ENCODE results near the gene ANAPC2.

Gene ANAPC2

DNA sequence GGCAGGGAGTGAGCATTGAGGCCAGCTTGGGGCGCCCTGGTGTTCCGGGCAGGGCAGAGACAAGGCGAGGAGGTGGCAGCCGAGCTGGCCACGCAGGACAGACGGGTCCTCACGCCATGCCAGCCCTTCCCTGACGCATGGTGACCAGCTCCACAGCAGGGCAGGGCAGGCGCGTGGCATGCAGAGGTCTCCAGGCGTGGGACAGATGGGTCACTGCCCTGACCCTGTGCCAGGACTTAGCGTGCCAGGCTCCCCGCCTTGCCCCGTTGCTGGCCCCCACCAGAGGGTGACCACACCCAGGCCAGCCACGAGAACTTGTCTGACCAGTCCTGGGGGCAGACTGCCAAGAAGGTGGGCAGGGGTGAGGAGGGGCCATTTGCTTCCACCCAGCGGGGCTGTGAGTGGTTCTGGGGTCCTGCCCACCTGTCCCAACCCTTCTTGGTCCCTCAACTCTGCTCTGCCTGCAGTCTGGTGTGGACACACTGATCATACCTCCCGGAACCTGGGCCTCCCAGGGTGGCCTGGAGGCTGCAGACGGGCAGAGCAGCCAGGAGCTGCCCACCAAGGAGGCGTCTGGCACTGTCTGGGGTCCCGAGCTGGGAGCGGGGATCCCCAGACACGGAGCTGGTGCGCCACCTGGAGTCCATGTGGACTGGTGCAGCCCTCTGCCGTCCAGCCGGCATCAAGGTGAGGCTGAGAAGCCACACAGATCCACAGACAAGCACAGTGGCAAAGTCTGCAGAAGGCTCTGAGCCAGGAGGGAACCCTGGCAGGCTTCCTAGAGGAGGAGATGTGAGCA is 38.9 kb upstream of the ANAPC2 start, which contains the start of gene RNF224:
Gene RNF224, plus strand, starts transcription at position 449 of the 799 bp plus-strand sequence. CDS start 834 bp downstream, outside the sequence.
- peak; percentile 60 for DNase-seq

DNA sequence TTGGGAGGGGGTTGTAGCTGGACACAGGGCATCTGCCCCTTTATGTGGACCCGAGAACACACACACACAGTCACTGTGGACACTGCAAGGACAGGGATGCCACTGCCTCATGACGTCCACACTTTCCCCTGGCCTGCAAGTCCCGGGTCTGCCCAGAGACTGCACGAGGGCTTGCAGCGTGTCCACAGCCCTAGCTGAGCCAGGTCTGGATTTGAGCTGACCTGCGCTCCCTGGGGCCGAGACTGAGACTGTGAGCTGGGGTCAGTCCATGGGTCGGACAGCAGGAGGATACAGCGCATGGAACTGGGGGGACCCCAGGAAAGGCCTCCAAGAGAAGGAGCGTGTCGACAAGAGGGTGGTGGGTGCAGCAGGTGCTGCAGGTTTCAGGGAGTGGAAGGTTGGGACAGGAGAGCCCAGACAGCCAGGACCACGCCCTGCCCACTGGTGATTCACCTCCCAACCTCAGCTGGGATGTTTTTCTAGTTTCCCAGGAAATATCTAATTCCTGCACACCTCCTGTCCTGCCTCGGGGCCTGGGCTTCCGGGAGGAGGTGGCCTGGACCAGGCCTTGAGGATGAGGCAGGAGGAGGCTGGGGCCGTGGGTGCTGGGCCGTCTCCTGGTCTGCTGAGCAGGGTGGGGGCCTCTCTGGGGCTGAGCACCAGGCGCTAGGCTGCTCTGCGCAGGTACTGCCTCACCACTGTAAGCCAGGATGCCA is 38.1 kb upstream of the ANAPC2 start:
- no peak for DNase-seq

DNA sequence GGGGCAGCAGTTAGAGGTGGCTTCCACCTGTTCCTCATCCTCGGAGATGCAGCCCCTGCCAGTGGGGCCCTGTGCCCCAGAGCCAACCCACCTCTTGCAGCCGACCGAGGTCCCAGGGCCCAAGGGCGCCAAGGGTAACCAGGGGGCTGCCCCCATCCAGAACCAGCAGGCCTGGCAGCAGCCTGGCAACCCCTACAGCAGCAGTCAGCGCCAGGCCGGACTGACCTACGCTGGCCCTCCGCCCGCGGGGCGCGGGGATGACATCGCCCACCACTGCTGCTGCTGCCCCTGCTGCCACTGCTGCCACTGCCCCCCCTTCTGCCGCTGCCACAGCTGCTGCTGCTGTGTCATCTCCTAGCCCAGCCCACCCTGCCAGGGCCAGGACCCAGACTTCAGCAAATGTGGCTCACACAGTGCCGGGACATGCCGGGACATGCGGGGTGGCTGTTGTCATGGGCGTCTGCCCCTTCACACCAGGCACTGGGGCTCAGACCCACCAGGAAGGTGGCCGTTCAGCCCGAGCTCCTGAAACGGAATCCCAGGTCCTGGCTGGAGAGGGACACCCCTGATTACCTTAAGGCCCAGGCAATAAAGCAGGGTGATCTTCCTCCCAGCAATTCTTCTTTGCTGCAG is 37.5 kb upstream of the ANAPC2 start:
- no peak for DNase-seq

DNA sequence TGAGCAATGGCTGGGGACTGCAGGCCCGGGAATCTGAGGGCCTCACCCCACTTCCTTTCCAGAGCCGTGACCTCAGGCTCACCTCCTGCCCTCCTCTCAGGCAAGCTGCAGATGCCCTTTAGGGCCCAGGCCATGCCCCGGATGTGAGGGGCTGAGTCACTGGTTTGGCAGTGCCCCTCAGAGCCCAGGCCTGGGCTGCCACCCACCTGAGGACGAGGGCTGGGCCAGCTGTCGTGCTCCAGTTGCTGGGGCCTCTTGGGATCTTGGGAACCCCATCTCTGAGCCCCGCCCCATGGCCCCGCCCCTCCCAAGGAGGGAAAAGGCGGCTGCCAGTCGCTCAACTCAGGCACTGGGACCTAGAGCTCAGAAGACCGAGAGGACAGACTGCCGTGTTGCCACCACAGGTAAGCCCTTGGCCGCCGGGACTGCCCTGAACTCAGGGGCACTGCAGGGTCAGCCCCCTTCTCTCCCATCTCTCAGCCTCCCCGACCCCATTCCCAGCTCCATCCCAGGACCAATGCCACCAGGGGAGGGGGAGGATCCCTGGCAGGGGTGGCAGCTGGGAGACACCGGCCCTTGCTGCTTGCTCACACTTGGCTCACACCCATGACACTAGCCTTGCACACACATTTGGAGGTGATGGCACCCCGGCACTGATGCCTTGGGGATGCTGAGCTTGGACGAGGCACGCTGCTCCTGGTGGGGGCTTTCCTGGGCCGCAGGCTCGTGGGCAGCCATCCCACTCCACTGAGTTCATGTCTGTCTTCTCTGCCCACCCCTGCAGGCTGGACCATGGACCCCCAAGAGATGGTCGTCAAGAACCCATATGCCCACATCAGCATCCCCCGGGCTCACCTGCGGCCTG is 36.7 kb upstream of the ANAPC2 start, which contains the start of gene CYSRT1:
Gene CYSRT1, plus strand, starts transcription at position 345 of the 865 bp plus-strand sequence. Its CDS starts 448 bp downstream, at position 793.
- no peak for DNase-seq

DNA sequence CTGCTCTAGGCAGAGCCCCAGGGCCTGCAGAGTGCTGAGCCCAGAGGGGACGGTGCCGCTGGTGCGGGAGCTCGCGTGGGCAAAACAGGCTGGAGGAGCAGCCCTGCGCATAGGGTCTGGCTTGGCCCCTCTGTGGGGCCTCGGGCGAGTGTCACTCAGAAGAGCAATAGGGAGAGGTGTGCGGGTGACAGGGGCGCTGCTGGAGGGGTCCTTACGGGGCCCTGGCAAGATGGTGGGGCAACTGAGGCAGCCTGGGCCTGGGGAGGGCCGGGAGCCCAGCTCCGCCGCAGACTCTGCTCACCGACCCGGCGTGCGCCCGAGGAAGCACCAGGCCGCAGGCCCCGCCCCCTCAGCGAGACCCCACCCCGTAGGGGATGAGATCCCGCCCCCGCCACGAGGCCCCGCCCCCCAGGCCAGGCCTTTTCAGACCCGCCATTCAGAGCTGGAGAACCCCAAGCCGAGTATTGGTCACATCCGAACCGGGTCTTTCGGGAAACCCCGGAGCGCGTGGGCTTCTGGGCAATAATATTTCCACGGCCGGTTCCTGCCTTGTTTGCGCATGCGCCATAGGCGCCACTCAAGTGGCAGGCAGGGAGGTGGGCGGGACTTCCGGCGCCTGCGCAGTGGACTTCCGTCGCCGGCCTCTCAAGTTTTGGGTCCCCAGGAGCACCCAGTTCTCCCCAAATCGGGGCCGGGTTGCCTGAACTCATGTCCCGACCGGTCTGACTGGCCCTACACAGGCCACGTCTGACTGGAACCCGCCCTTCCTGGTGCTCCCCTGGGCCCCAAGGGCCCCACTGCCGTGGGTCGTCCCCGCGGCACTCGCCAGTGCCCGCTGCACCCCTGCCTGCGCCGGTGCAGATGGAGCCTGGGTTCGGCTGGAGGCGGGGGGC is 35.0 kb upstream of the ANAPC2 start:
- DNase-seq: peak; percentile 98

- no peak for DNase-seq
Observed at GRCh38 chr9:137222190-137223077, 34.1 kb upstream of the ANAPC2 start, which contains the start of gene RNF208. Gene RNF208 (minus strand): TSS chr9:137222240. CDS start chr9:137221212, 1,028 bp downstream.

DNA sequence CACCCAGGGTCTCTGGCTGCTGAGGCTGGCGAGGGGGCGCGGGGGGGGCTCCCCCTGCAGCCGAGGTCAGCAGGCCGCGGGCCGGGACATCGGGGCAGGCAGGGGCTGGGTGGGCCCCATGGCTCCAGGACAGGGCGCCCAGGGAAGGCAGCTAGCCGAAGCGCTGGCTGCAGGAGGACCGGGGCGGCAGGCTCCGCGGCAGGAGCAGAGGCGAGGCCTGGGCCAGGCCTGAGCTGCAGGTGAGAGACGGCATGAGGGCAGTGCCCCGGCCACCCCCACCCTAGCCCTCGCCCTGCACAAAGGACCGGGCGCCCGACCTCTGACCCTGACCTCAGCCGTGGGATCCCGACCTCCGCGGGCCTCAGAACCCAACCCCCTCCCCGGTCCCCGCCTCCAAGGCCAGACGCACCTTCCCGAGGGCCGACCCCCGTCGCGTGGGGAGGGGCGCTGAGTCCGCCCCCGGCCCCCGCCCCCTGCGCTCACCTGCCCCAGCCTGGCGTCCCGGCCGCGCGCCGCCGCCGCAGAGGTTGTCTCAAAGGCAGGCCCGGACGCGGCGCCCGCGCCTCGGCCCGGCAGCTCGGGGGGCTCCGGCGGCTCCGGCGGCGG is 33.2 kb upstream of the ANAPC2 start:
- DNase-seq: no peak

GRCh38 chr9:137221095-137221505 is 32.7 kb upstream of the ANAPC2 start:
- no peak for DNase-seq

DNA sequence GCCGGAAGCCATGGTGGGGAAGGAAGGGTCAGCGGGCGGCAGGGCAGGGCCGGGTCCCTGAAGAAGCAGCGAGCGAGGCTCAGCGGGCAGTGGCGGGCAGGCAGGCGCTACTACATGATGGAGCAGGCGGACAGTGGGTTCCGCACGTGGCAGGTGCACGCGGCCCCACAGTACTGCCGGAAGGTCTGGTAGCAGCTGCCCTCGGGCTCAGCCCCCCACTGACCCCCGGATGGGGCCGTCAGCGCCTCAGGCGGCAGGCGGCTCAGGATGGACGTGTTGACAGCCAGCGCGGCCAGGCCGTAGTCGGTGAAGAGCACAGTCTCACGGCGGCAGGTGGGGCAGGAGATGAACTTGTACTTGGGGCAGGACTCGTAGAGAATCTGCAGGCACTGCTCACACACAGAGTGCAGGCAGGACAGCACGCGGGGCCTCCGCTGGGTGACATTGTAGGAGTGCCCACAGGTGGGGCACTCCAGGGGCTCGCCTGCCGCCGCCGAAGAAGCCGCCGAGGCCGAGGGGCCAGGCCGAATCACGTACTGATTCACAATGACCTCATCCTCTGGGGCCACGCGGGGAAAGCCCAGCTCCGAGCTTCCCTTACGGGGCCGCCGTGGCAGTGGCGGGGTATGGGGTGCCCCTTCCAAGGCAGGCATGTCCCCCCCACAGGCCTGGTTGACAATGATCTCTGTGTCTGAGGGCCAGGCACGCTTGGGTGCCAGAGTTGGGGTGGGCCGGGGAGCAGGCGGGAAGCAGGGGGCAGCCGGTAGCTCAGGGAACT is 32.1 kb upstream of the ANAPC2 start:
- no peak for DNase-seq

DNA sequence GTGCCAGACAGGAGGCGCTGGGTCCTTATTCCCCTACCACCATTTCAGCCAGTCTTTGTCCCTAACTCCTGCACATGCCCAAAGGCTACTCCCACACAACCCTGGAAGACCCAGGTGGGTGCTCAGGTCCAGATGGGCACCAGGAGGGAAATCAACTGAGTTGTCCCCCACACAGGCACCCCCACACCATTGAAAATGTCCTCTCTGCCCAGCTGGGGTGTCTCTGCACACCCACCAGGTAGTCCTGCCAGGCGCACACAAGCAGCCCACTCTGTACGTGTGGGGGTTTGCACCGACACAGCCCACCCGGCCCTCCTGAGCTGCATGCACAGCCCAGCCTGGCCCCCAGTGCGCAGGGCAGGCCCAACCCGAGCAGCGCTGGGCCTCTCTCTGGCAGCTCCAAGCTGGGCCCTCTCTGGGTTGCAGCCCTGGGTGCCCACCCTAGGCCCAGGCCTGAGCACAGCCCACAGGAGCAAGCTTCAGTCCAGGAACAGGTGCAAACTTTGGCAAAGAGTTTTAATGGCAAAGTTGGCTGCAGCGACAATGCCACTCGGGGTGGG is 31.5 kb upstream of the ANAPC2 start:
- no peak for DNase-seq

DNA sequence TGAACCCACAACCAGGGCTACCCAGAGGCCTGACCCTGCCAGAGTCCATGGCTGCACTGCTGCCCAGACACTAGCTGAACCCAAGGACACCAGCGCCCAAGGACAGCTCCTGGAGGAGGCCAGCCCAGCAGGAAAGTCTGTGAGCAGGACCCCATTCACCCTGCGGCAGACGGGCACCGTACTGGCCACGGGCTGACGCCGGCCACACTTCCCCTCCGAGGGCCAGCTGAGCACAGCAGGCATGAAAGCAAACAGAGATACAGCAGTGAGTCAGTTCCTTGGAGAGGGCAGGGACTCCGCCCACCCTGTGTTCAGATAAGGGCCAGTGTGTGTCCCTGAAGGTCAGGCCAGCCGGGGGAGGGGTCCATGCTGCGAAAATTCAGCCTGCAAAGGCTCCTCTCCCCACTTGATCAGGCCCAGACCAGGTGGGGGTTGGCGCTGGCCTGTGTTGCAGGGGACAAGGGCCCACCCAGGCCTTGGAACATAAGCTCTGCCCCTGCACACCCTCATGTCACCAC is 30.5 kb upstream of the ANAPC2 start:
- no peak for DNase-seq

DNA sequence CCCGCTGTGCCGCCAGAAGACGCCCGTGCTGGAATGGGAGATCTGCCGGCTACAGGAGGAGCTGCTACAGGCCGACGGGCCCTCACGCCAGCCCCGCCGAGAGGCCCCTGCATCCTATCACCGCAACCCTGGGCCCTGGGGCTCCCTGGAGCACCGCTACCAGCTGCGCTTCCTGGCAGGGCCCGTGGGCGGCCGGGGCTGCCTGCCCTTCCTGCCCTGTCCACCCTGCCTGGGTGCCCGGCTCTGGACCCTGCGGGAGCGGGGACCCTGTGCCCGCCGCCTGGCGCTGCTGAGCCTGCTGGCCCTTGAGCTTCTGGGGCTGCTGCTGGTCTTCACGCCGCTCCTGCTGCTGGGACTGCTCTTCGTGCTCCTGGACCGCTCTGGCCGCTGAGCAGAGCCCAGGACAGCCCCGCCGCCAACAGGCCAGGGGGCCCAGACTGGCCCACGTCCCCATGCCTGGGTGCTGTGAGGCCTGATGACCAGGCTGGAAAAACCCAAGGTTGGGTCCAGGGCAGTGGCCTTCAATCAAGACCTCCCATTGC is 29.9 kb upstream of the ANAPC2 start:
- DNase-seq: no peak

DNA sequence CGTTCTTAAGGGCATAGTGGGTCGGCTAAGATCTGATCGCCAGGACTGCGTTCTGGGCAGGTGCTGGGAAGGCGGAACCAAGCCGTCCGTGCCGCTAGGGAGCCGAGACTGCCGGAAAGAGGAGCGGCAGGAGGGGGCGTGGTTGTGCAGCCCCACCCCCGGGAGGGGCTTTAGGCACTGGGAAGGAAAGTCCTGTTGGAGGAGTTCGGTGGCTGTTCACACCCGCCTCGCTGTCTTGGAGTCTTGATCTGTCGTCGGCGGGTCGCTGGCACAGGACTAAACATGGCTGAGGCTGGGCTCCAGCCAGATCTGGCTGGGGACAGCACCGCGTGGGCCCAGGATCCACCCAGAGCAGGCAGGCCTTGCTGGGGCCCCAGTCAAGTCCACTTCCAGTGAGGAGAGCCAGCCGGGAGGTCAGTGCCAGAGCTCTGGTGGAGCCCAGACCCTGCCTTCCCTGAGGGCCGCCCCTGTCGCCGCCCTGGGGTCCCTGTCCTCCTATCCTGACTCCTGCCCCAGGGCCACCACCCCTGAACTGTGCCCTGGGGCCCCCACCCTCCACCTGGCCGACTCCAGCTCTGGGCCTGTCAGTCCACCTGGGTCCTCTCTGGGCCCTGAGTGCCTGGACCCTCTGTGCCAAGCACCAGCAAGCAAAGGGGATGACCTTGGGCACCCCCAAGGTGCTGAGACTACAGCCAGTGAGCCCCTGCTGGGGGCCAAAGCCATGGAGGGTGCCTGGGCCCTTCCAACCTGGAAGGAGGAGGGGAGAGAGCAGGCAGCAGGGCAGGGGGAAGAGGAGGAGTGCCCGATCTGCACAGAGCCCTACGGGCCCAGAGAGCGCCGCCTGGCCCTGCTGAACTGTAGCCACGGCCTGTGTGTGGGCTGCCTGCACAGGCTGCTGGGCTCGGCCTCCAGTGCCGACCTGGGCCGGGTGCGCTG is 29.2 kb upstream of the ANAPC2 start:
- DNase-seq: no peak

- DNase-seq: no peak
Observed at GRCh38 chr9:137216188-137216965, 28.0 kb upstream of the ANAPC2 start.

DNA sequence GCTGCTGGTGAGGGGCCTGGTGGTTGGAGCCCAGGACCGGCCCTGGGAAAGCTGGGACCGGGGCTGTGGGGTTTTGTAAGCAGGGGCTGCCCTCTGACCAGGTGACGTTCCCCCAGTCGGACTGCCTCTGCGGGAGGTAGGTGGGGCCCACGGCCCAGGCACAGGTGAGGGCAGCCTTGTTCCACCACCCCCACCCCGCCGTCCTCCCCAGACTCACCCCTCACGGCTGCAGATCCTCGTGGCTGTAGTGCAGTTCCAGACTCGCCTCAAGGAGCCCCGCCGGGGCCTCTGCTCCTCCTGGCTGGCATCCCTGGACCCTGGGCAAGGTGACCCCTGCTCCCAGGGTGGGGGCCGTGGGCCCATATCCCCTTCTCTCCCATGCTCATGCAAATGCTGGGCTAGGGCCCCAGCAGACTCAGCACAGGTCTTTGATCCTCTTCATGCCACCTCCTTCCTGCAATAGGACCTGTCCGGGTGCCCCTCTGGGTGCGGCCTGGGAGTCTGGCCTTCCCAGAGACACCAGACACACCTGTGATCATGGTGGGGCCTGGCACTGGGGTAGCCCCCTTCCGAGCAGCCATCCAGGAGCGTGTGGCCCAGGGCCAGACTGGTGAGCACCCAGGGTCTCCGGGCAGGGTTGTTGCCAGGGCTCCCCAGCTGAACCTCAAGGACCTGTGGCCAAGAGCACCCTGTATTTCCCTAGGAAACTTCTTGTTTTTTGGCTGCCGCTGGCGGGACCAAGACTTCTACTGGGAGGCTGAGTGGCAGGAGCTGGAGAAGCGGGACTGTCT is 27.0 kb upstream of the ANAPC2 start:
- DNase-seq: no peak
